HepG2 (cell line): Measurements from ENCODE around the gene CDK18. TPM values are rescaled to one million over a fixed set of nuclear protein-coding genes. Genes with fewer than 3 reads are reported as not detected.

Source experiments
- ATAC-seq: fragments of 200-7000 bp; cut with Tn5 transposase; 3 replicates; pipeline ENCODE4 v1.9.1; 2020; ENCODE audit warnings: mild to moderate bottlenecking, moderate library complexity
- BruUV-seq: library from RNA; stranded (reverse); fragments of 400-500 nt; replicated peaks from 2 replicates; lab custom pipeline; 2021; lab: Mats Ljungman, UMichigan
- CTCF ChIA-PET: fragments of 300-600 bp; formaldehyde crosslinking; extraction: SDS; loops from one replicate; lab custom pipeline; 2021; ENCODE audit warnings: low total read pairs, inconsistent platforms, low intra/inter-chr PET ratio; lab: Yijun Ruan, JAX
- POLR2A ChIA-PET: fragments of 350-600 bp; sonication (Branson Sonifier 250); formaldehyde crosslinking; loops from one replicate; lab custom pipeline; 2020; ENCODE audit warnings: antibody characterized with exemption, inconsistent platforms; lab: Yijun Ruan, JAX
- DNase-seq: peaks from one replicate; pipeline ENCODE4 v3.0.0-alpha.2; 2015; ENCODE audit warnings: low spot score
- FAIRE-seq: peaks from 3 replicates; lab custom pipeline; 2011; peaks lifted over from hg19 to GRCh38; lab: Jason Lieb, UNC
- H2AFZ ChIP-seq: one replicate; pipeline ENCODE4 v1.6.1; 2011; ENCODE audit warnings: low read length, inconsistent platforms
- H3K27ac ChIP-seq: fragments of 300-600 bp; 3 replicates; pipeline ENCODE4 v1.8.0; 2011; ENCODE audit warnings: mixed run types, mild to moderate bottlenecking, mixed read lengths, low read length, inconsistent platforms; ENCODE audit not compliant: insufficient read depth; ENCODE audit errors: extremely low read length
- H3K27me3 ChIP-seq, 2 experiments: fragments of 200-600 bp in 1 of 2; 2 replicates in 1 of 2; 3 replicates in 1 of 2; pipeline versions ENCODE4 v1.6.0 to v1.8.0; 2011; ENCODE audit warnings: low read length in 2 of 2, mild to moderate bottlenecking in 2 of 2, moderate library complexity in 2 of 2, inconsistent platforms in 1 of 2; ENCODE audit not compliant: insufficient read depth in 2 of 2, control insufficient read depth in 1 of 2
- H3K36me3 ChIP-seq, 2 experiments: fragments of 200-600 bp in 1 of 2; replicated peaks in 1 of 2; 2 replicates in 1 of 2; 3 replicates in 1 of 2; pipeline versions ENCODE4 v1.5.1 to v1.8.0; 2011; ENCODE audit warnings: low read length in 2 of 2, inconsistent platforms in 1 of 2; ENCODE audit not compliant: insufficient read depth in 2 of 2, control insufficient read depth in 1 of 2
- H3K4me1 ChIP-seq: 2 replicates; pipeline ENCODE4 v1.5.1; 2012; ENCODE audit warnings: low read length, inconsistent platforms; ENCODE audit not compliant: insufficient read depth
- H3K4me2 ChIP-seq: 2 replicates; pipeline ENCODE4 v1.6.0; 2011; ENCODE audit warnings: low read depth, low read length, inconsistent platforms
- H3K4me3 ChIP-seq, 3 experiments: fragments of 200-600 bp in 1 of 3; sonication (generic), shearing (Covaris generic) in 1 of 3; replicated peaks in 1 of 3; 2 replicates each; pipeline ENCODE4 v1.5.1; 2011 to 2016; ENCODE audit warnings: low read length in 3 of 3, inconsistent platforms in 2 of 3, low read depth in 2 of 3, mild to moderate bottlenecking in 2 of 3, control low read depth in 1 of 3, mixed read lengths in 1 of 3; ENCODE audit not compliant: insufficient read depth in 1 of 3
- H3K79me2 ChIP-seq: one replicate; pipeline ENCODE4 v1.6.1; 2011; ENCODE audit warnings: low read length, inconsistent platforms; ENCODE audit not compliant: insufficient read depth
- H3K9ac ChIP-seq: 2 replicates; pipeline ENCODE4 v1.6.0; 2011; ENCODE audit warnings: mild to moderate bottlenecking, low read depth, low read length, inconsistent platforms; ENCODE audit not compliant: insufficient read depth
- H3K9me3 ChIP-seq: 2 replicates; pipeline ENCODE4 v1.5.1; 2012; ENCODE audit warnings: mild to moderate bottlenecking, low read length
- H4K20me1 ChIP-seq: 2 replicates; pipeline ENCODE4 v1.6.0; 2011; ENCODE audit warnings: inconsistent platforms, mild to moderate bottlenecking, low read length, moderate library complexity; ENCODE audit not compliant: insufficient read depth
- CEBPG ChIP-seq: IDR thresholded peaks from 2 replicates; pipeline ENCODE4 v1.6.1; 2016
- FOXA1 ChIP-seq, 2 experiments: fragments of 450-650 bp in 1 of 2; sonication (generic) in 1 of 2; formaldehyde crosslinking in 1 of 2; IDR thresholded peaks; 2 replicates each; pipeline versions ENCODE4 v1.4.0 to v1.6.1; 2016 to 2020; ENCODE audit warnings: missing genetic modification reagents in 1 of 2
- HNRNPH1 ChIP-seq: fragments of 200-400 bp; formaldehyde crosslinking; optimal IDR thresholded peaks from 2 replicates; pipeline ENCODE3; 2017; ENCODE audit warnings: mild to moderate bottlenecking, low read depth, low read length
- KAT2B ChIP-seq: fragments of 150-350 bp; IDR thresholded peaks from 2 replicates; pipeline ENCODE4 v1.6.1; 2014; ENCODE audit warnings: low read depth, low read length, borderline replicate concordance
- KLF12 ChIP-seq: sonication (generic); formaldehyde crosslinking; IDR thresholded peaks from 2 replicates; pipeline ENCODE4 v1.4.0; 2020; ENCODE audit warnings: missing genetic modification reagents, borderline replicate concordance
- NFAT5 ChIP-seq: sonication (generic); formaldehyde crosslinking; IDR thresholded peaks from 2 replicates; pipeline ENCODE4 v1.4.0; 2020; ENCODE audit warnings: missing genetic modification reagents
- SP140L ChIP-seq: sonication (generic); formaldehyde crosslinking; IDR thresholded peaks from 2 replicates; pipeline ENCODE4 v1.4.0; 2020; ENCODE audit warnings: missing genetic modification reagents, borderline replicate concordance
- SPEN ChIP-seq: sonication (generic); formaldehyde crosslinking; IDR thresholded peaks from 2 replicates; pipeline ENCODE4 v1.5.1; 2020; ENCODE audit warnings: low read depth, mild to moderate bottlenecking, missing genetic modification reagents
- TARDBP ChIP-seq: sonication (generic); formaldehyde crosslinking; IDR thresholded peaks from 2 replicates; pipeline ENCODE4 v1.8.0; 2022; ENCODE audit warnings: mild to moderate bottlenecking, missing genetic modification reagents
- ZBTB26 ChIP-seq: IDR thresholded peaks from 2 replicates; pipeline ENCODE4 v1.6.1; 2016; ENCODE audit warnings: missing compliant biosample characterization, missing genetic modification reagents, borderline replicate concordance
- ZNF260 ChIP-seq: sonication (generic); formaldehyde crosslinking; IDR thresholded peaks from 2 replicates; pipeline ENCODE4 v1.4.0; 2020; ENCODE audit warnings: missing genetic modification reagents, low read depth, mild to moderate bottlenecking, borderline replicate concordance
- ZNF616 ChIP-seq: sonication (generic); formaldehyde crosslinking; IDR thresholded peaks from 2 replicates; pipeline ENCODE4 v1.5.0; 2020; ENCODE audit warnings: low read depth, mild to moderate bottlenecking, missing genetic modification reagents
- ZNF770 ChIP-seq: sonication (generic); formaldehyde crosslinking; IDR thresholded peaks from 2 replicates; pipeline ENCODE4 v1.5.0; 2020; ENCODE audit warnings: mild to moderate bottlenecking, missing genetic modification reagents
- ZNF841 ChIP-seq: sonication (generic); formaldehyde crosslinking; IDR thresholded peaks from 2 replicates; pipeline ENCODE4 v1.8.1; 2023; ENCODE audit warnings: missing genetic modification reagents, borderline replicate concordance
- WGBS: methylation state at CpG from one replicate; pipeline ENCODE4 v1.1.6; 2017; ENCODE audit warnings: low lambda C conversion rate; 5-methylcytosine and 5-hydroxymethylcytosine counted together
- in situ Hi-C: cut with HindIII; loops from 2 replicates; pipeline ENCODE4 v1.10.0; 2017; ENCODE audit warnings: low pct_unique_long_range_greater_than_20kb; ENCODE audit not compliant: extremely low pct_ligation_motif_present
- intact Hi-C: fragments of 100-400 bp; cut with micrococcal nuclease; formaldehyde crosslinking; loops from one replicate; pipeline ENCODE4 v1.10.0; 2022; ENCODE audit not compliant: unreplicated experiment
- polyA plus RNA-seq, 8 experiments: library from polyadenylated mRNA; depleted of rRNA in 3 of 8; stranded (reverse) in 7 of 8; unstranded in 1 of 8; fragments of >200 nt; fragmentation: Illumina TruSeq in 4 of 8; extraction: Trizol in 4 of 8; gene quantifications; 2 replicates each; pipeline versions ENCODE4 v1.2.1 to v1.2.3, GENCODE V29; 2011 to 2016; ENCODE audit warnings: low read depth in 4 of 8, missing spikeins in 1 of 8, mixed read lengths in 1 of 8; ENCODE audit not compliant: insufficient read depth in 1 of 8
- total RNA-seq, 5 experiments: library from RNA; depleted of rRNA; stranded (reverse); fragments of >200 nt; fragmentation: Illumina TruSeq; extraction: Trizol; gene quantifications; 2 replicates each; pipeline ENCODE4 v1.2.3, GENCODE V29; 2016; ENCODE audit warnings: low read depth in 1 of 5

Gene CDK18
- total and polyA plus RNA-seq, 2 of the 13 experiments (the other 11 are each of a cell fraction or from before 2014, with no cell fraction given) = 6.4 to 38.8 TPM

DNA sequence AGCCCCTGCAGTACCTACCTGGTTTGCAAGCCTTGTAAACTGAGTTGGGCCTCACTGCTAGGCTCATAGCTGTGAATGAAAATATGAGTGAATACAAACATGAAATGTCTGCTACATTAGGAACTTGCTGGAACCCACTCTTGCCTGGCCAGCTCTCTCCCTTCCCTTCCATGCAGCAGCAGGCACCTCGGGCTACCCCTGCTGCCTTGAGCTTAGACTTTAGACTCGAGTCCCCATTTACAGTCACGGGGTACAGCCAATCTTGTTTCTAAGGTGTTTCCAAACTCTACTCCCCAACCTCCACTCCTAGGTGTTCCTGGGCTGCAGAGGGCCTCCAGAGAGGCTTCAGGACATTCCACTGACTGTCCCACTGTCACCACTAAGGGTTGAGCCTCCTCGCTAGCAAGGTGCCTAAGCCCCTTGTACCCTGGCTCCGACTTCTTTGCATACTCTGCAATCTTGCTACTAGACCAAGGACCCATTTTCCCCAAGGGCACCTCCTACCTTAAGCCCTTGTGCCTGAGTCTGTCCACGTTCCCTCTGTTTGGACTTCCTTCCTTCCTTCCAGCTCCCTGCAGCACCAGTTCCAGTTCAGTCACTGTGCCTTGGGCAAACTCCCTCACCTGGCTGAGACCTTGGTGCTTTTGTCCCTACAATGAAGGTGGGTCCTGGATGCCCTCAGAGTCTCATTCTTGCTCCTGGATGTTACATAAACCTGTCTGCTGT is 36.9 kb downstream of the CDK18 start:
- no peak overlapping the region for H3K4me3 ChIP-seq
- peaks cover 4 to 40% of the 10 kb centered on the region in 2 experiments; a peak in 4 of 5 replicates for H3K27me3 ChIP-seq
- WGBS = 30% methylated on average over 6 of the region's 6 CpGs
- no TSS peak for BruUV-seq
- DNase-seq (no peak), ATAC-seq (no peak), FAIRE-seq (no peak)
- ChIA-PET CTCF (no interaction called here), POLR2A (no interaction called here)
- in situ Hi-C loops = no loop called here
- no peaks in the 10 kb centered on the region for H3K9me3 ChIP-seq
- no peak overlapping the region for H3K27ac ChIP-seq
- H4K20me1 ChIP-seq = no peaks in the 10 kb centered on the region
- H3K4me2 ChIP-seq = no peak overlapping the region
- H3K79me2 ChIP-seq = no peaks in the 10 kb centered on the region
- peaks cover 17% of the 10 kb centered on the region for H3K4me1 ChIP-seq
- no peak overlapping the region for H2AFZ ChIP-seq
- H3K36me3 ChIP-seq = no peaks in the 10 kb centered on the region
- TF ChIP-seq ZBTB26 (CRISPR knock-in tag) = no peak
- TF ChIP-seq KLF12 (CRISPR knock-in tag) = no peak
- TF ChIP-seq TARDBP (CRISPR knock-in tag) = no peak
- no peak for TF ChIP-seq KAT2B
- no peak for TF ChIP-seq ZNF770
- no peak for TF ChIP-seq ZNF616 (CRISPR knock-in tag)
- TF ChIP-seq HNRNPH1 = no peak
- TF ChIP-seq SPEN = no peak
- TF ChIP-seq ZNF260 (CRISPR knock-in tag) = no peak
- TF ChIP-seq FOXA1 (IDR thresholded peaks at IDR 0.05) = no peak
- TF ChIP-seq FOXA1 (CRISPR knock-in tag; IDR thresholded peaks at IDR 0.05) = no peak
- no peak for TF ChIP-seq SP140L (CRISPR knock-in tag)
- TF ChIP-seq NFAT5 (CRISPR knock-in tag) = no peak
- no peak for TF ChIP-seq CEBPG (CRISPR knock-in tag)
- TF ChIP-seq ZNF841 (CRISPR knock-in tag) = no peak
- no peak overlapping the region for H3K9ac ChIP-seq
- intact Hi-C loops = no loop called here
